HEK293 (cell line): ENCODE data around the gene MGAT4B.

Source experiments
- CTCF ChIA-PET: fragments of 350-600 bp; formaldehyde crosslinking; extraction: SDS; loops from one replicate; lab custom pipeline; 2021; ENCODE audit warnings: antibody characterized with exemption; lab: Yijun Ruan, JAX
- POLR2A ChIA-PET: fragments of 300-600 bp; formaldehyde crosslinking; extraction: SDS; loops from one replicate; lab custom pipeline; 2020; ENCODE audit warnings: antibody characterized with exemption, inconsistent platforms; lab: Yijun Ruan, JAX
- H3K27ac ChIP-seq: fragments of 200-500 bp; sonication (Bioruptor generic); 2 replicates; pipeline ENCODE4 v1.5.1; 2014; ENCODE audit warnings: low read depth, low read length, control low read depth, inconsistent platforms; ENCODE audit errors: extremely low read depth
- H3K36me3 ChIP-seq, 2 experiments: fragments of 200-500 bp in 1 of 2; sonication (Bioruptor generic) in 1 of 2; 1 replicate in 1 of 2; 2 replicates in 1 of 2; pipeline ENCODE4 v1.5.1; 2014 to 2017; ENCODE audit warnings: inconsistent platforms in 2 of 2, low read length in 2 of 2; ENCODE audit not compliant: control insufficient read depth in 2 of 2, insufficient read depth in 1 of 2
- H3K4me1 ChIP-seq: fragments of 200-500 bp; sonication (Bioruptor generic); 2 replicates; pipeline ENCODE4 v1.5.1; 2014; ENCODE audit warnings: mild to moderate bottlenecking, low read length, inconsistent platforms; ENCODE audit not compliant: control insufficient read depth, insufficient read depth
- H3K4me3 ChIP-seq: 2 replicates; pipeline ENCODE4 v1.5.1; 2011; ENCODE audit warnings: low read depth, mild to moderate bottlenecking, control low read depth, low read length, moderate library complexity
- H3K9me3 ChIP-seq: fragments of 200-500 bp; sonication (Bioruptor generic); 2 replicates; pipeline ENCODE4 v1.5.1; 2014; ENCODE audit warnings: low read depth, low read length, inconsistent platforms; ENCODE audit not compliant: control insufficient read depth, insufficient read depth
- GFI1B ChIP-seq: fragments of 450-650 bp; formaldehyde crosslinking; IDR thresholded peaks from 2 replicates; pipeline ENCODE4 v1.5.1; 2016; ENCODE audit warnings: missing biosample characterization, missing genetic modification characterization
- KLF8 ChIP-seq: fragments of 450-650 bp; formaldehyde crosslinking; IDR thresholded peaks from 2 replicates; pipeline ENCODE4 v1.5.1; 2016; ENCODE audit warnings: missing biosample characterization, missing genetic modification characterization
- MYNN ChIP-seq: fragments of 450-650 bp; formaldehyde crosslinking; IDR thresholded peaks from 2 replicates; pipeline ENCODE4 v1.5.1; 2016; ENCODE audit warnings: missing biosample characterization, missing genetic modification characterization, borderline replicate concordance
- PRDM1 ChIP-seq: fragments of 450-650 bp; formaldehyde crosslinking; IDR thresholded peaks from 2 replicates; pipeline ENCODE4; 2016; ENCODE audit warnings: missing biosample characterization, missing genetic modification characterization
- ZBTB17 ChIP-seq: fragments of 450-650 bp; formaldehyde crosslinking; IDR thresholded peaks from 2 replicates; pipeline ENCODE4 v1.5.1; 2016; ENCODE audit warnings: missing biosample characterization, missing genetic modification characterization
- ZBTB20 ChIP-seq: fragments of 450-650 bp; formaldehyde crosslinking; IDR thresholded peaks from 2 replicates; pipeline ENCODE4 v1.5.1; 2016; ENCODE audit warnings: missing biosample characterization, missing genetic modification characterization
- ZEB2 ChIP-seq: fragments of 450-650 bp; formaldehyde crosslinking; IDR thresholded peaks from 2 replicates; pipeline ENCODE4 v1.5.1; 2016; ENCODE audit warnings: missing biosample characterization, missing genetic modification characterization
- ZIC2 ChIP-seq: fragments of 450-650 bp; formaldehyde crosslinking; IDR thresholded peaks from 2 replicates; pipeline ENCODE4 v1.5.1; 2016; ENCODE audit warnings: missing biosample characterization, missing genetic modification characterization
- ZNF394 ChIP-seq: fragments of 450-650 bp; formaldehyde crosslinking; IDR thresholded peaks from 2 replicates; pipeline ENCODE4 v1.5.1; 2016; ENCODE audit warnings: missing biosample characterization, missing genetic modification characterization, mild to moderate bottlenecking, moderate library complexity, borderline replicate concordance
- ZNF426 ChIP-seq: fragments of 450-650 bp; formaldehyde crosslinking; IDR thresholded peaks from 2 replicates; pipeline ENCODE4 v1.5.1; 2017; ENCODE audit warnings: missing biosample characterization, missing genetic modification characterization, mild to moderate bottlenecking, inconsistent platforms, moderate library complexity
- ZNF48 ChIP-seq: fragments of 450-650 bp; formaldehyde crosslinking; IDR thresholded peaks from 2 replicates; pipeline ENCODE4 v1.5.1; 2016; ENCODE audit warnings: missing biosample characterization, missing genetic modification characterization
- ZNF549 ChIP-seq: fragments of 450-650 bp; IDR thresholded peaks from 2 replicates; pipeline ENCODE4 v1.5.1; 2018; ENCODE audit warnings: missing biosample characterization, missing genetic modification characterization, mild to moderate bottlenecking, inconsistent platforms, moderate library complexity
- ZNF792 ChIP-seq: fragments of 450-650 bp; formaldehyde crosslinking; IDR thresholded peaks from 2 replicates; pipeline ENCODE4 v1.5.1; 2016; ENCODE audit warnings: missing biosample characterization, missing genetic modification characterization
- TF ChIP-seq, protein P1 (sequence below): fragments of 450-650 bp; formaldehyde crosslinking; IDR thresholded peaks from 2 replicates; pipeline ENCODE4 v1.5.1; 2016; ENCODE audit warnings: missing biosample characterization, missing genetic modification characterization
- TF ChIP-seq, protein P2 (sequence below): fragments of 450-650 bp; formaldehyde crosslinking; IDR thresholded peaks from 2 replicates; pipeline ENCODE4 v1.5.1; 2016; ENCODE audit warnings: missing biosample characterization, missing genetic modification characterization
- TF ChIP-seq, protein P3 (sequence below): fragments of 450-650 bp; formaldehyde crosslinking; IDR thresholded peaks from 2 replicates; pipeline ENCODE4 v1.5.1; 2016; ENCODE audit warnings: missing biosample characterization, missing genetic modification characterization
- TF ChIP-seq, protein P4 (sequence below): fragments of 450-650 bp; formaldehyde crosslinking; IDR thresholded peaks from 2 replicates; pipeline ENCODE4 v1.5.1; 2016; ENCODE audit warnings: missing biosample characterization, missing genetic modification characterization, low read depth
- TF ChIP-seq, protein P5 (sequence below): fragments of 450-650 bp; formaldehyde crosslinking; IDR thresholded peaks from 2 replicates; pipeline ENCODE4 v1.5.1; 2016; ENCODE audit warnings: missing biosample characterization, missing genetic modification characterization

Gene MGAT4B

DNA sequence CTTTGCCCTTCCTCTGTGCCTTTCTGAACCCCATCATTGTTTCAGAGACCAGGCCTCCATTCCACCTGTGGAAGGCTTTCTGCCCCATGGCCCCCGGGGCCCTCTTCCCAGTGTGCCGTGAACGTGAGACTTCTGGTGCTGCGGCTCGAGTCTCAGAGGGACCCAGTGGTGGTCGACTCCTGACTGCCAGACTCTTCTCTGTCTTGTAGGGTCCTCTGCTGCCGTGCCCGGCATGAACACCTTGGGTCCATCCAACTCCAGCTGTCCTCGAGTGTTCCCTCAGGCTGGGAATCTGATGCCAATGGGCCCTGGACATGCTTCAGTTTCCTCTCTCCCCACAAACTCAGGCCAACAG is 33.0 kb downstream of the MGAT4B start:
- POLR2A ChIA-PET, result no interaction called here
- TF ChIP-seq ZNF792 (tag by site-specific recombination) (no peak), ZNF394 (tag by site-specific recombination) (no peak), ZNF48 (tag by site-specific recombination) (no peak), ZNF426 (tag by site-specific recombination) (no peak)
- Histone ChIP-seq H3K4me1 (no peaks in the 10 kb centered on the region), H3K4me3 (no peak overlapping the region), H3K9me3 (no peaks in the 10 kb centered on the region), H3K36me3 (peaks cover 22 to 95% of the 10 kb centered on the region in 2 experiments), H3K27ac (no peak overlapping the region)
- CTCF ChIA-PET, result no interaction called here

DNA sequence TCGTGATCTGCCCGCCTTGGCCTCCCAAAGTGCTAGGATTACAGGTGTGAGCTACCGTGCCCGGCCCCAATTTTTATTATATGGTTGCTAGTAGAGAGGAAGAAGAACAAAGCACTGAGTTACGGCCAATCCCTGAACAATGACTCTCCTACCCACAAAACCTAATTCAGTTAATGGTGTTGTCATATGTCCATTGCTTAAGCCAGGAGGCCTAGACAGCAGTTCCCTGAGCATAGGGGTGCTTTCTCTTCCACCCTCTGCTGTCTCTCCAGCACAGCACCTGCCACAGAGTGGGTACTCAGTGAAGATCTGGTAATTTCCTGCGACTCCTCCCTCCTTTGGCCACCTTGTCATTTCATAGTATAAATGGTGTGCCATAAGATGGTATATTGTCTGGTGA is 34.3 kb downstream of the MGAT4B start:
- Histone ChIP-seq H3K9me3 (no peaks in the 10 kb centered on the region), H3K27ac (no peak overlapping the region), H3K36me3 (peaks cover 22 to 95% of the 10 kb centered on the region in 2 experiments), H3K4me3 (no peak overlapping the region), H3K4me1 (no peaks in the 10 kb centered on the region)
- POLR2A ChIA-PET, result interaction anchor here (1.2 kb wide), 1 partner anchor 9 kb away, joined by 3 read pairs; no protein-coding TSS in a partner anchor
- CTCF ChIA-PET, result interaction anchor here (1.7 kb wide), 1 partner anchor 9 kb away, joined by 13 read pairs; no protein-coding TSS in a partner anchor
- TF ChIP-seq, protein P1, sequence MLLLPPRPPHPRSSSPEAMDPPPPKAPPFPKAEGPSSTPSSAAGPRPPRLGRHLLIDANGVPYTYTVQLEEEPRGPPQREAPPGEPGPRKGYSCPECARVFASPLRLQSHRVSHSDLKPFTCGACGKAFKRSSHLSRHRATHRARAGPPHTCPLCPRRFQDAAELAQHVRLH (tag by site-specific recombination), result no peak
- TF ChIP-seq, protein P2, sequence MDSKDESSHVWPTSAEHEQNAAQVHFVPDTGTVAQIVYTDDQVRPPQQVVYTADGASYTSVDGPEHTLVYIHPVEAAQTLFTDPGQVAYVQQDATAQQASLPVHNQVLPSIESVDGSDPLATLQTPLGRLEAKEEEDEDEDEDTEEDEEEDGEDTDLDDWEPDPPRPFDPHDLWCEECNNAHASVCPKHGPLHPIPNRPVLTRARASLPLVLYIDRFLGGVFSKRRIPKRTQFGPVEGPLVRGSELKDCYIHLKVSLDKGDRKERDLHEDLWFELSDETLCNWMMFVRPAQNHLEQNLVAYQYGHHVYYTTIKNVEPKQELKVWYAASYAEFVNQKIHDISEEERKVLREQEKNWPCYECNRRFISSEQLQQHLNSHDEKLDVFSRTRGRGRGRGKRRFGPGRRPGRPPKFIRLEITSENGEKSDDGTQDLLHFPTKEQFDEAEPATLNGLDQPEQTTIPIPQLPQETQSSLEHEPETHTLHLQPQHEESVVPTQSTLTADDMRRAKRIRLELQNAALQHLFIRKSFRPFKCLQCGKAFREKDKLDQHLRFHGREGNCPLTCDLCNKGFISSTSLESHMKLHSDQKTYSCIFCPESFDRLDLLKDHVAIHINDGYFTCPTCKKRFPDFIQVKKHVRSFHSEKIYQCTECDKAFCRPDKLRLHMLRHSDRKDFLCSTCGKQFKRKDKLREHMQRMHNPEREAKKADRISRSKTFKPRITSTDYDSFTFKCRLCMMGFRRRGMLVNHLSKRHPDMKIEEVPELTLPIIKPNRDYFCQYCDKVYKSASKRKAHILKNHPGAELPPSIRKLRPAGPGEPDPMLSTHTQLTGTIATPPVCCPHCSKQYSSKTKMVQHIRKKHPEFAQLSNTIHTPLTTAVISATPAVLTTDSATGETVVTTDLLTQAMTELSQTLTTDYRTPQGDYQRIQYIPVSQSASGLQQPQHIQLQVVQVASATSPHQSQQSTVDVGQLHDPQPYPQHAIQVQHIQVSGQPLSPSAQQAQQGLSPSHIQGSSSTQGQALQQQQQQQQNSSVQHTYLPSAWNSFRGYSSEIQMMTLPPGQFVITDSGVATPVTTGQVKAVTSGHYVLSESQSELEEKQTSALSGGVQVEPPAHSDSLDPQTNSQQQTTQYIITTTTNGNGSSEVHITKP (tag by site-specific recombination), result peak; percentile 46; the same call in 1 of the 2 replicates
- TF ChIP-seq ZBTB17 (tag by site-specific recombination), result no peak
- no peak for TF ChIP-seq ZIC2 (tag by site-specific recombination)
- TF ChIP-seq, protein P3, sequence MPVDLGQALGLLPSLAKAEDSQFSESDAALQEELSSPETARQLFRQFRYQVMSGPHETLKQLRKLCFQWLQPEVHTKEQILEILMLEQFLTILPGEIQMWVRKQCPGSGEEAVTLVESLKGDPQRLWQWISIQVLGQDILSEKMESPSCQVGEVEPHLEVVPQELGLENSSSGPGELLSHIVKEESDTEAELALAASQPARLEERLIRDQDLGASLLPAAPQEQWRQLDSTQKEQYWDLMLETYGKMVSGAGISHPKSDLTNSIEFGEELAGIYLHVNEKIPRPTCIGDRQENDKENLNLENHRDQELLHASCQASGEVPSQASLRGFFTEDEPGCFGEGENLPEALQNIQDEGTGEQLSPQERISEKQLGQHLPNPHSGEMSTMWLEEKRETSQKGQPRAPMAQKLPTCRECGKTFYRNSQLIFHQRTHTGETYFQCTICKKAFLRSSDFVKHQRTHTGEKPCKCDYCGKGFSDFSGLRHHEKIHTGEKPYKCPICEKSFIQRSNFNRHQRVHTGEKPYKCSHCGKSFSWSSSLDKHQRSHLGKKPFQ (tag by site-specific recombination), result no peak
- no peak for TF ChIP-seq MYNN (tag by site-specific recombination)

DNA sequence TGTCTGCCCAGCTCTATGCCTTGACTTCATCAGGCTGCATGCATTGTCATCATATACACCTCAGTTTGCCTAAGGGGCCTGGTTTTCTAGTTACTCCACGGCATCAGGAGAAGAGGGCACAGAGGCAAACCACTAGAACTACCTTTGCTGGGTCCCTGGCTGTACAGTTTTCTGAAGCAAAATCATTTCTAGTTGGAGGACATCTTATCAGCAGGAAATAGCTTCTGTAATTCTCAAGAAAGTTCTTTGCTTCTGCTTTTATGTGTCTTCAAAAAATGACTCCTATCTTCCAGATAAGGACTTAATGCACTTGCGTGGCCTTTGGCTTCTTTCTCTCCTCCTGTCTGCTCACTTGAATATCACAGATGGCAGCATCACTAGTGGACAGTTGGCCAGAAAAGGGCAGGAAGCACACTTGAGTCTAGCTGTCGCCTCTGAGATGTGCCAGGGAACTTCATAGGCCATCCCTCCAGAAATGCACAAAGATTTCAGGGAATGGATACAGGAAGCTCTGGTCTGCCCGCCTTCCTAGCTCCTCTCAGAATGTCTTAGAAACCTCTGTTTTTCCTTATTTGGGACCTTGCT is 35.3 kb downstream of the MGAT4B start:
- TF ChIP-seq, protein P4, sequence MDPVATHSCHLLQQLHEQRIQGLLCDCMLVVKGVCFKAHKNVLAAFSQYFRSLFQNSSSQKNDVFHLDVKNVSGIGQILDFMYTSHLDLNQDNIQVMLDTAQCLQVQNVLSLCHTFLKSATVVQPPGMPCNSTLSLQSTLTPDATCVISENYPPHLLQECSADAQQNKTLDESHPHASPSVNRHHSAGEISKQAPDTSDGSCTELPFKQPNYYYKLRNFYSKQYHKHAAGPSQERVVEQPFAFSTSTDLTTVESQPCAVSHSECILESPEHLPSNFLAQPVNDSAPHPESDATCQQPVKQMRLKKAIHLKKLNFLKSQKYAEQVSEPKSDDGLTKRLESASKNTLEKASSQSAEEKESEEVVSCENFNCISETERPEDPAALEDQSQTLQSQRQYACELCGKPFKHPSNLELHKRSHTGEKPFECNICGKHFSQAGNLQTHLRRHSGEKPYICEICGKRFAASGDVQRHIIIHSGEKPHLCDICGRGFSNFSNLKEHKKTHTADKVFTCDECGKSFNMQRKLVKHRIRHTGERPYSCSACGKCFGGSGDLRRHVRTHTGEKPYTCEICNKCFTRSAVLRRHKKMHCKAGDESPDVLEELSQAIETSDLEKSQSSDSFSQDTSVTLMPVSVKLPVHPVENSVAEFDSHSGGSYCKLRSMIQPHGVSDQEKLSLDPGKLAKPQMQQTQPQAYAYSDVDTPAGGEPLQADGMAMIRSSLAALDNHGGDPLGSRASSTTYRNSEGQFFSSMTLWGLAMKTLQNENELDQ, result no peak
- TF ChIP-seq ZNF549 (tag by site-specific recombination) (no peak), ZNF426 (tag by site-specific recombination) (no peak), KLF8 (tag by site-specific recombination) (no peak), ZEB2 (tag by site-specific recombination) (no peak), ZBTB20 (tag by site-specific recombination) (no peak), PRDM1 (tag by site-specific recombination) (no peak), GFI1B (tag by site-specific recombination) (no peak)
- TF ChIP-seq, protein P1 (tag by site-specific recombination), result no peak
- TF ChIP-seq, protein P5, sequence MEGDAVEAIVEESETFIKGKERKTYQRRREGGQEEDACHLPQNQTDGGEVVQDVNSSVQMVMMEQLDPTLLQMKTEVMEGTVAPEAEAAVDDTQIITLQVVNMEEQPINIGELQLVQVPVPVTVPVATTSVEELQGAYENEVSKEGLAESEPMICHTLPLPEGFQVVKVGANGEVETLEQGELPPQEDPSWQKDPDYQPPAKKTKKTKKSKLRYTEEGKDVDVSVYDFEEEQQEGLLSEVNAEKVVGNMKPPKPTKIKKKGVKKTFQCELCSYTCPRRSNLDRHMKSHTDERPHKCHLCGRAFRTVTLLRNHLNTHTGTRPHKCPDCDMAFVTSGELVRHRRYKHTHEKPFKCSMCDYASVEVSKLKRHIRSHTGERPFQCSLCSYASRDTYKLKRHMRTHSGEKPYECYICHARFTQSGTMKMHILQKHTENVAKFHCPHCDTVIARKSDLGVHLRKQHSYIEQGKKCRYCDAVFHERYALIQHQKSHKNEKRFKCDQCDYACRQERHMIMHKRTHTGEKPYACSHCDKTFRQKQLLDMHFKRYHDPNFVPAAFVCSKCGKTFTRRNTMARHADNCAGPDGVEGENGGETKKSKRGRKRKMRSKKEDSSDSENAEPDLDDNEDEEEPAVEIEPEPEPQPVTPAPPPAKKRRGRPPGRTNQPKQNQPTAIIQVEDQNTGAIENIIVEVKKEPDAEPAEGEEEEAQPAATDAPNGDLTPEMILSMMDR (tag by site-specific recombination), result no peak
- ChIA-PET CTCF (interaction anchor here (1.7 kb wide), 1 partner anchor 8 kb away, joined by 13 read pairs; no protein-coding TSS in a partner anchor), POLR2A (interaction anchor here (1.2 kb wide), 1 partner anchor 8 kb away, joined by 3 read pairs; no protein-coding TSS in a partner anchor)
- H3K4me3 ChIP-seq, result no peak overlapping the region
- H3K9me3 ChIP-seq, result no peaks in the 10 kb centered on the region
- no peaks in the 10 kb centered on the region for H3K4me1 ChIP-seq
- peaks cover 22 to 99% of the 10 kb centered on the region in 2 experiments for H3K36me3 ChIP-seq
- no peak overlapping the region for H3K27ac ChIP-seq
